H9 (cell line): ENCODE data around the gene MAP3K5. TPM values are rescaled to one million over a fixed set of nuclear protein-coding genes. Genes with fewer than 3 reads are reported as not detected.

ENCODE experiments used
- DNase-seq: peaks from one replicate; pipeline ENCODE4 v3.0.0-alpha.2; 2017
- H2AFZ ChIP-seq: one replicate; pipeline ENCODE4 v1.6.1; 2013; ENCODE audit warnings: mild to moderate bottlenecking, low read length, control low read depth, moderate library complexity
- H2AK5ac ChIP-seq: 2 replicates; pipeline ENCODE4 v1.6.1; 2013; ENCODE audit warnings: low read length, control low read depth, mixed read lengths; ENCODE audit not compliant: insufficient read length
- H2BK120ac ChIP-seq: one replicate; pipeline ENCODE4 v1.6.1; 2013; ENCODE audit warnings: low read depth, mild to moderate bottlenecking, low read length, control low read depth, inconsistent platforms; ENCODE audit not compliant: poor library complexity, severe bottlenecking
- H2BK12ac ChIP-seq: 2 replicates; pipeline ENCODE4 v1.6.1; 2013; ENCODE audit warnings: low read length, control low read depth, mixed read lengths, low read depth; ENCODE audit not compliant: insufficient read length
- H2BK15ac ChIP-seq: 2 replicates; pipeline ENCODE4 v1.6.1; 2013; ENCODE audit warnings: low read depth, low read length, control low read depth
- H2BK20ac ChIP-seq: one replicate; pipeline ENCODE4 v1.6.1; 2013; ENCODE audit warnings: low read depth, mild to moderate bottlenecking, low read length, control low read depth, inconsistent platforms; ENCODE audit not compliant: poor library complexity, severe bottlenecking
- H2BK5ac ChIP-seq: 2 replicates; pipeline ENCODE4 v1.6.1; 2013; ENCODE audit warnings: low read length, control low read depth, mixed read lengths; ENCODE audit not compliant: insufficient read length
- H3K14ac ChIP-seq: 2 replicates; pipeline ENCODE4 v1.6.1; 2013; ENCODE audit warnings: low read length, control low read depth; ENCODE audit not compliant: insufficient read depth
- H3K18ac ChIP-seq: 2 replicates; pipeline ENCODE4 v1.6.1; 2013; ENCODE audit warnings: low read depth, mild to moderate bottlenecking, mixed read lengths, low read length, control low read depth; ENCODE audit not compliant: insufficient read length
- H3K23ac ChIP-seq: 2 replicates; pipeline ENCODE4 v1.6.1; 2013; ENCODE audit warnings: low read length, control low read depth, mixed read lengths, low read depth; ENCODE audit not compliant: insufficient read length
- H3K23me2 ChIP-seq: 2 replicates; pipeline ENCODE4 v1.6.1; 2013; ENCODE audit warnings: low read depth, mild to moderate bottlenecking, mixed read lengths, low read length, control low read depth; ENCODE audit not compliant: insufficient read length, poor library complexity, severe bottlenecking
- H3K27ac ChIP-seq: 2 replicates; pipeline ENCODE4 v1.5.1; 2013; ENCODE audit warnings: low read length, control low read depth, mixed read lengths, low read depth; ENCODE audit not compliant: insufficient read length
- H3K27me3 ChIP-seq: 2 replicates; pipeline ENCODE4 v1.6.1; 2013; ENCODE audit warnings: low read length, control low read depth, inconsistent platforms; ENCODE audit not compliant: insufficient read depth
- H3K4ac ChIP-seq: 2 replicates; pipeline ENCODE4 v1.6.1; 2013; ENCODE audit warnings: low read depth, mild to moderate bottlenecking, control low read depth, inconsistent platforms, low read length, moderate library complexity
- H3K4me1 ChIP-seq: 2 replicates; pipeline ENCODE4 v1.6.1; 2013; ENCODE audit warnings: low read length, control low read depth, inconsistent platforms; ENCODE audit not compliant: insufficient read depth
- H3K4me2 ChIP-seq: 2 replicates; pipeline ENCODE4 v1.6.1; 2013; ENCODE audit warnings: low read length, control low read depth, mixed read lengths; ENCODE audit not compliant: insufficient read length, insufficient read depth
- H3K56ac ChIP-seq: 2 replicates; pipeline ENCODE4 v1.6.1; 2013; ENCODE audit warnings: low read depth, mild to moderate bottlenecking, mixed read lengths, low read length, control low read depth; ENCODE audit not compliant: insufficient read length
- H3K79me1 ChIP-seq: 2 replicates; pipeline ENCODE4 v1.6.1; 2013; ENCODE audit warnings: low read depth, mild to moderate bottlenecking, moderate library complexity, low read length, control low read depth, inconsistent platforms; ENCODE audit not compliant: insufficient read depth, poor library complexity, severe bottlenecking
- H3K79me2 ChIP-seq: 2 replicates; pipeline ENCODE4 v1.6.1; 2013; ENCODE audit warnings: low read length, control low read depth, inconsistent platforms; ENCODE audit not compliant: insufficient read depth
- H3K9ac ChIP-seq: 2 replicates; pipeline ENCODE4 v1.6.1; 2013; ENCODE audit warnings: low read length, control low read depth, mixed read lengths; ENCODE audit not compliant: insufficient read length; ENCODE audit errors: extremely low read depth
- H3K9me3 ChIP-seq: one replicate; pipeline ENCODE4 v1.6.1; 2013; ENCODE audit warnings: low read depth, low read length, inconsistent platforms; ENCODE audit not compliant: control insufficient read depth
- H3T11ph ChIP-seq: one replicate; pipeline ENCODE4 v1.6.1; 2013; ENCODE audit warnings: mild to moderate bottlenecking, low read length, control low read depth, inconsistent platforms
- H4K20me1 ChIP-seq: one replicate; pipeline ENCODE4 v1.6.1; 2013; ENCODE audit not compliant: control insufficient read depth, insufficient read length, insufficient read depth
- H4K5ac ChIP-seq: 2 replicates; pipeline ENCODE4 v1.6.1; 2013; ENCODE audit warnings: low read depth, mild to moderate bottlenecking, mixed read lengths, low read length, control low read depth; ENCODE audit not compliant: insufficient read length
- H4K8ac ChIP-seq: replicated peaks from 2 replicates; pipeline ENCODE4 v1.6.1; 2013; ENCODE audit warnings: low read length, control low read depth, mixed read lengths, low read depth; ENCODE audit not compliant: insufficient read length
- H4K91ac ChIP-seq: 2 replicates; pipeline ENCODE4 v1.6.1; 2013; ENCODE audit warnings: low read depth, mild to moderate bottlenecking, moderate library complexity, mixed read lengths, low read length, control low read depth; ENCODE audit not compliant: insufficient read length
- H3K27ac Mint-ChIP-seq, 3 experiments: 2 replicates in 2 of 3; 3 replicates in 1 of 3; pipeline ENCODE4 v1.8.0; 2020 to 2021; ENCODE audit warnings: mixed read lengths in 3 of 3, mild to moderate bottlenecking in 1 of 3, moderate library complexity in 1 of 3
- H3K27me3 Mint-ChIP-seq: 2 replicates; pipeline ENCODE4 v1.8.0; 2021; ENCODE audit warnings: low read depth, mild to moderate bottlenecking, moderate library complexity, mixed read lengths
- H3K36me3 Mint-ChIP-seq, 3 experiments: 2 replicates in 2 of 3; 3 replicates in 1 of 3; pipeline ENCODE4 v1.8.0; 2020 to 2021; ENCODE audit warnings: low read depth in 3 of 3, mixed read lengths in 3 of 3; ENCODE audit not compliant: insufficient read depth in 1 of 3
- H3K4me1 Mint-ChIP-seq, 2 experiments: 2 replicates each; pipeline ENCODE4 v1.8.0; 2020; ENCODE audit warnings: mixed read lengths in 2 of 2
- H3K4me3 Mint-ChIP-seq, 2 experiments: 2 replicates in 1 of 2; 3 replicates in 1 of 2; pipeline ENCODE4 v1.8.0; 2020 to 2021; ENCODE audit warnings: mild to moderate bottlenecking in 2 of 2, mixed read lengths in 2 of 2, moderate library complexity in 1 of 2
- H3K9me3 Mint-ChIP-seq, 2 experiments: 2 replicates in 1 of 2; 3 replicates in 1 of 2; pipeline ENCODE4 v1.8.0; 2020; ENCODE audit warnings: mild to moderate bottlenecking in 2 of 2, mixed read lengths in 2 of 2, moderate library complexity in 1 of 2
- CTCF ChIP-seq: fragments of 200-600 bp; sonication (generic); conservative IDR thresholded peaks from 3 replicates; pipeline ENCODE4 v1.8.0; 2021; ENCODE audit warnings: antibody characterized with exemption, mild to moderate bottlenecking
- WGBS: extraction: QIAGEN DNeasy Blood & Tissue Kit; methylation state at CpG from one replicate; pipeline ENCODE4 v1.1.7; 2013; ENCODE audit warnings: missing lambda C conversion rate, low lambda C conversion rate, mixed read lengths; ENCODE audit not compliant: insufficient read length; ENCODE audit errors: extremely low coverage; 5-methylcytosine and 5-hydroxymethylcytosine counted together
- total RNA-seq: library from RNA; stranded (reverse); gene quantifications from 2 replicates; pipeline ENCODE4 v1.2.1, GENCODE V29; 2021

Gene MAP3K5
- total RNA-seq, 1 experiment from 2014 or later, result 1.6 TPM

DNA sequence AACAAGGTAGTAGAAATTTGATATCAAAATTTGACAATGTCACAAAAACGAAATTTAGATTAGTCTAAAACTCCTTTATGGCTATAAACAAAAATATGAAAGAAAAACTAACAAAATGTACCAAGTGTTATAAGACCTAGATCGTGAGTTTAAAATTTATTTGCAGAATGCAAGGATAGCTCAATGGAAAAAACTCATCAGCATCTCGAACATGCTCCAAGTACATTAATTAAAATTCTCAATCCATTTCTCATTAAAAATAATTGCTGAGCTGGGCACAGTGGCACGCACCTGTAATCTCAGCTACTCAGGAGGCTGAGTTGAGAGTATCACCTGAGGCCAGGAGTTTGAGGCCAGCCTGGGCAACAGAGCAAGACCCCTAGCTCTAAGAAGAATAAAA, 70.8 kb downstream of the MAP3K5 start:
- Histone ChIP-seq H2AK5ac (no peak overlapping the region), H2BK120ac (no peak overlapping the region), H3K23ac (no peak overlapping the region), H3K14ac (no peak overlapping the region), H3K27me3 (no peaks in the 10 kb centered on the region), H3K9me3 (no peaks in the 10 kb centered on the region), H3K79me2 (no peaks in the 10 kb centered on the region), H3K4ac (no peak overlapping the region), H2BK20ac (no peak overlapping the region), H2BK12ac (no peak overlapping the region), H4K5ac (no peak overlapping the region), H3T11ph (no peak overlapping the region), H3K23me2 (no peaks in the 10 kb centered on the region), H3K79me1 (no peaks in the 10 kb centered on the region), H3K9ac (no peak overlapping the region), H3K4me1 (peaks cover 3% of the 10 kb centered on the region; the same call in 1 of the 2 replicates), H3K18ac (no peak overlapping the region), H2BK15ac (no peak overlapping the region), H3K27ac (no peak overlapping the region), H2AFZ (no peak overlapping the region), H4K91ac (no peak overlapping the region), H4K8ac (no peak overlapping the region), H3K56ac (no peak overlapping the region), H2BK5ac (no peak overlapping the region), H4K20me1 (no peaks in the 10 kb centered on the region), H3K4me2 (no peak overlapping the region)
- no peak overlapping the region for H3K4me3 Mint-ChIP-seq
- H3K36me3 Mint-ChIP-seq, result peaks cover 0 to 3% (median 0%) of the 10 kb centered on the region in 3 experiments; a peak in 1 of 7 replicates
- no peaks in the 10 kb centered on the region for H3K27me3 Mint-ChIP-seq
- H3K9me3 Mint-ChIP-seq, result peaks cover 0 to 3% of the 10 kb centered on the region in 2 experiments; a peak in 2 of 5 replicates
- peaks cover 6 to 10% of the 10 kb centered on the region in 2 experiments; a peak in 3 of 4 replicates for H3K4me1 Mint-ChIP-seq
- no peak for TF ChIP-seq CTCF
- no CpG with 5 or more reads among the region's 4 CpGs for WGBS
- H3K27ac Mint-ChIP-seq, result no peak overlapping the region
- no peak for DNase-seq
